T-helper 9 cell (primary cell): ENCODE measurements around the gene PARP3.

ENCODE experiments used
- DNase-seq: peaks from one replicate; pipeline ENCODE4 v3.0.0-alpha.2; 2020

PARP3 gene

DNA sequence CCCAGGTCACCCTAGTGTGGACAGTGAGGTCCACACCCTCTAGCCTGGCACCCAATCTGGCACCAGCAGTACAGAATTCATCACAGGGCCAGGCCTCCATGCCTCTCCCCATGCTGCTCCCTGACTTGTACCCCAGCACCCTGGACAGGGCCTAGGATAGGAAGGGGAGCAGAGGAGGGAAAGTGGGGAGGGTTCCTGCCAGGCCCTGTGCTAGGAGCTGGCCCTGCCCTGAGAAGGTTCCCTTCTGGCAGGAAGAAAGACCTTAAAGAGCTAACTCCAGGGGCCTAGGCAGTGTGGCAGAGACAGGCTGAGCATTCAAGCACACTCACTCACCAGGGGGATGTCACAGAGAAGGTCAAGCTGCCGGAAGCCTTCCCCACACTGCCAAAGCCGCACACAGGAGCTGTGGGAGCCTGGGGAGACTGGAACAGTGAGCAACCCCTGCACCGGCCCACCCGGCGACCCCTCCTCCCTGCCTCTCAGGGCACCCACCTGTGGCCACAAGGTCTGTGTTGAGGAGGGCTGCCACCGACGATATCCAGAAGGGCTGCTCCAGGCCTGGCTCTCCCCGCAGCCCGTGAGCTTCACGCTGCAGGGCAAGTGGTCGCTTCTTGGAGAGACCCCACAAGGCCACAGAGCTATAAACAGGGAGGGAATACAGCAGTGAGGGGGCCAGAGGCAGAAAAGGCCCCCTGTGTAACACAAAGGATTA, 7.9 kb upstream of the PARP3 start:
- DNase-seq = no peak

DNA sequence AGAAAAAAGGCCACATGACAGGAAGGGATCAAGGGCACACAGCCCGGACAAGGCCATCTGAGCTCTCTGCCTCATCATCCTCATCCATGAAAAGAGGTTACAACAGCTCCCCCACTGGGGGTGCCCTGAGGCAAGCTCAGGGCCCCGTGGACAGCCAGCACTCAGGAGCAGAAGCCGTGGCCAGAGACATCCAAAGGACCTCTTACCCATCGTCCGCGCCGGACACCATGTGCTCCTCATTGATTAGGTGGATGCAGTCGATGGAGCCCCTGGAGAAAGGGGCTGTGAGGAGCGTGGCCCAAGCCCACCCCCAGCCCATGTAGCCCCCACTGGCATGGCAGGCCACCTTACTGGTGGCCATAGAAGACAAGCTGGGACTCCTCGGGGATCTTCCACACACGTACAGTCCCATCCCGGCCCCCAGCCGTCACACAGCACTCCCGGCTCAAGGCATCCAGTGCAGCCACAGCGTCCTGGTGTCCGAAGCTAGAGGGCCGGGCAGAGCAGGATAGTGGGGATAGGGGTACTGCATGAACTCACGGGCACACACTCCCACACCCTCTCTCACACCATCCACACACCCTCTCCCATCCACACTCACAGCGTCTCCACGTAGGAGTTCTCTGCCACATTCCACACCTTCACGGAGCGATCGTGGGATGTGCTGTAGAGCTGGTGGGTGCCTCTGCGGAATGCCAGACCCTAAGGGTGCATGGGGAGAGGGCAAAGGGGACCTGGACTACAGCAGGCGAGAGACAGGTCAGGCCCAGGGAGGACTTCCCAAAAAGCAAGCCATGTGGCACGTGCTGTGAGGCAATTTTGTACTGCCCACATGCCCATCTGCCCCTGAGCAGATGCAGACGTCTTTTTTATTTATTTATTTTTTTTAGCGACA, 6.9 kb upstream of the PARP3 start:
- DNase-seq = no peak

GRCh38 chr3:51935886-51936755, 6.0 kb upstream of the PARP3 start:
- no peak for DNase-seq

DNA sequence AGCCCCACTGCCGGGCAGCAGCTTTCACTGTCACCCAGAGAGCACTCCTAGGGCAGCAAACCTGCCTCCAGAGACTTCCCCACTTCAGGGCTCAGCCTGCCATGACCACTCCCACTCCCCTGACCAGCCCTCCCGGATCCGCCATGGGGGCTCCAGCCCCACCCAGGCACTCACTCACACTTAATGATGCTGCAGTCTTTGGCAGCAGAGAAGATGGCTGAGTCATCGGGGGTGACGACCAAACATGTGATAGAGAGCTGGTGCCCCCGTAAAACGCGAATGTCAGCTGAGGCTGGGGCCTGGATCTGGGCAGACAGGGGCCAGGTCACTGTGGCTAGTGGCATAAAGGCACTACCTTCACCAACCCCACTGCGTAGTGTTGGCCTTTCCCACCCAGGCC, 5.1 kb upstream of the PARP3 start:
- no peak for DNase-seq

GRCh38 chr3:51937611-51938450, 4.3 kb upstream of the PARP3 start:
- no peak for DNase-seq

GRCh38 chr3:51938780-51939425, 3.3 kb upstream of the PARP3 start:
- no peak for DNase-seq

- no peak for DNase-seq
Measured at GRCh38 chr3:51940648-51941462, 1.3 kb upstream of the PARP3 start.

DNA sequence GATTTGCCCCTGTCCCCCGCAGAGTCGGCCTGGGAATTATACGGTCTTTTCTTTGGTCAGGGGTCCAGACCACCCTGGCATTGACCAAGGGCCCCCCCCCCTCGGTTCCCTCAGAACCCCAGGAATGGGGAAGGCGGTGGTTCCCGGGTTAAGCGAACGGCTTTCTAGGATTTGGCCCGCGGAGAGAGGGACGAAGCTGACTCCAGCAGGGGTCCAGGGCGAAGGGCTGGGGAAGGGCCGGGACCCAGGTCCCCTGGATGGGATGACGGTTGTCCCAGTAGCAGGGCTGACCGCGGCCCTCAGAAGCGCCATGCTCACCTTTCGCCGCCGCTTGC, 733 bp upstream of the PARP3 start:
- no peak for DNase-seq

GRCh38 chr3:51942603-51943450, 664 bp downstream of the PARP3 start:
- DNase-seq = no peak

- no peak for DNase-seq
Measured at GRCh38 chr3:51943451-51944391, 1.6 kb downstream of the PARP3 start.

DNA sequence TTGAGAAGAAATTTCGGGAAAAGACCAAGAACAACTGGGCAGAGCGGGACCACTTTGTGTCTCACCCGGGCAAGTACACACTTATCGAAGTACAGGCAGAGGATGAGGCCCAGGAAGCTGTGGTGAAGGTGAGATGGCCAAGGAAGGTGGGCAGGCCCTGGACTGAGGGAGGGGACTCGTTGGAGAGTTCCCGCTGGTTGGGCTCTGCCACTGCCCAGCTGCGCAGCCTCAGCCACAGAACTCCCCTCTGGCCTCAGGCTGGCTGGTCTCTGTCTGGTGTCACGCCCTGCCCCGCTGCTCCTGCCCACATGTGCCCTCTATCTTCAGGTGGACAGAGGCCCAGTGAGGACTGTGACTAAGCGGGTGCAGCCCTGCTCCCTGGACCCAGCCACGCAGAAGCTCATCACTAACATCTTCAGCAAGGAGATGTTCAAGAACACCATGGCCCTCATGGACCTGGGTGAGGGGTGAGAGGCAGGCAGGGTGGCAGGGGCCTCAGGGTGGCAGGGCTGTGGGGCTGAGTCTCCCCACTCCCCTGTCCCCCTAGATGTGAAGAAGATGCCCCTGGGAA, 2.4 kb downstream of the PARP3 start:
- no peak for DNase-seq

DNA sequence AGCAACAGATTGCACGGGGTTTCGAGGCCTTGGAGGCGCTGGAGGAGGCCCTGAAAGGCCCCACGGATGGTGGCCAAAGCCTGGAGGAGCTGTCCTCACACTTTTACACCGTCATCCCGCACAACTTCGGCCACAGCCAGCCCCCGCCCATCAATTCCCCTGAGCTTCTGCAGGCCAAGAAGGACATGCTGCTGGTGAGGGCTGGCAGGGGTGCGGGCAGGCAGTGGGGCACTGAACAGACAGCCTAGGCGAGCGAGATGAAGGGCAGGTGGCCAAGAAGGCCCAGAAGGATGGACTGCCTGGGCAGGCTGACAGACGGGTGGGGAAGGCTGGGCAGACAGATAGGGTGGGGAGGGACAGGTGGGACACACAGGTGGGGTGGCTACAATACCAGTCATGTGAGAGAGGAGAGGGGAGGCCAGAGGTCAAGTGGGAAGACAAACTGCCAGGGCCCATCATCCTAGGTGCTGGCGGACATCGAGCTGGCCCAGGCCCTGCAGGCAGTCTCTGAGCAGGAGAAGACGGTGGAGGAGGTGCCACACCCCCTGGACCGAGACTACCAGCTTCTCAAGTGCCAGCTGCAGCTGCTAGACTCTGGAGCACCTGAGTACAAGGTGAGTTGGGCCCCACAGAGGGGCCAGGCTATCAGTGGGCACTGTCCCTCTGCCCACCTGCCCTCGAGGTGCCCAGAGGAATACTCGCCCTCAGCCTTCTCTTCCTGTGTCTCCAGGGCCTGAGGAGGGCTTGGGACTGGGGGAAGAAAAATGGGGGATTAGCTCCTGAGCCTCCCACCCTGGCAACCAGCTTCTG, 3.1 kb downstream of the PARP3 start:
- no peak for DNase-seq

DNA sequence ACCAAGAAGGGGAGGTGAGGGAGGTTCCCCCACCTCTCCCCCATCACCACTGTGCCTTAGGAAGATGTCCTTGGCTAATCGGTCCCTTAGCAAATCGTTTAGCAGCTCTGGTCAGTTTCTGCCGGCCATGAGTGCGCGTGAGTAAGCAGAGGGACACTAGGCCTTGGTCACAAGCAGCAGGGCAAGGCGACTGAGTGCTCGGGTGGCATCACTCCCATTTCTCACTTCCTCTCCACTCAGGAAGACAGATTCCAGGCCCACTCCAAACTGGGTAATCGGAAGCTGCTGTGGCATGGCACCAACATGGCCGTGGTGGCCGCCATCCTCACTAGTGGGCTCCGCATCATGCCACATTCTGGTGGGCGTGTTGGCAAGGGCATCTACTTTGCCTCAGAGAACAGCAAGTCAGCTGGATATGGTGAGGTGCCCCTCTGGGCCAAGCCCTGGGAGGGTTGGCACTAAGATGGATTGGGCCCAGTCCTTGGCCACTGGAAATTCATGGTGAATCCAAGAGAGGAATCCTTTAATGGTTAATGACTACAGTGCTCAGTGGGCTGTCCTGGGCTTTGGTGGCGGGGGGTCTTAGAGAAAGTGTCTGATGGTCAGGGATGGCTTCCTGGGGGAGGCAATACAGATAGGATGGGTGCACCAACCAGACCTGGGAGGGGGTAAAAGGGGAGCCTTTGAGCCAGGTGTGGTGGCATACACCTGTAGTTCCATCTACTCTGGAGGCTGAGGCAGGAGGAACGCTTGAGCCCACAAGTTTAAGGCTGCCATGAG, 4.0 kb downstream of the PARP3 start:
- no peak for DNase-seq

- no peak for DNase-seq
Measured at GRCh38 chr3:51946796-51947195, 4.6 kb downstream of the PARP3 start.

DNA sequence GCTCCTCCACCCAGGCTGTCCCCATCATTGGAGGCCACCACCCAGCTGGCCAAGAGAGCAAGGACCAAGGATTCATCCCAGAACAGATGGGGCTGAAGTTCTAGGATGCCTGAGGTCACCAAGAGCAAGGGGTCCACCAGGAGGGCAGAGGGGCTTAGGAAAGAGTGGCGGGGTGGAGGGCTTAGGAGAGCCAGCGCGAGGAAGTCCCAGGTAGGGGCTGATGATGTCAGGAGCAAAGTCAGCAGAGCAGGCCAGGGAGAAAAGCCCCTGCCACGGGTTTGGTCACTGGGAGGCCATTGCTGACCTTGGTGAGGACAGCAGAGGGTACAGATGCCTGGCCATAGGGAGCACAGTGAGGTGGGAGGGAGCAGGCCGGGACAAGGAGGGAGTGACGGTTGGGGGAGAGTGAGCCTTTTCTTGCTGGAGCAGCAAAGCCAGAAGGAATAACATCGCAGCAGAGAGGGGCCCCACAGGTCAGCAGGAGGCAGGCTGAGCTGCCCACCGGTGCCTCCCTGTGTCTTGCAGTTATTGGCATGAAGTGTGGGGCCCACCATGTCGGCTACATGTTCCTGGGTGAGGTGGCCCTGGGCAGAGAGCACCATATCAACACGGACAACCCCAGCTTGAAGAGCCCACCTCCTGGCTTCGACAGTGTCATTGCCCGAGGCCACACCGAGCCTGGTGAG, 5.2 kb downstream of the PARP3 start:
- DNase-seq = no peak

GRCh38 chr3:51948016-51948580, 5.9 kb downstream of the PARP3 start:
- DNase-seq = no peak
